OCI-LY7 (cell line): Measurements from ENCODE around the gene LOX. TPM values are rescaled to one million over a fixed set of nuclear protein-coding genes. Genes with fewer than 3 reads are reported as not detected.

ENCODE experiments used
- BruUV-seq: library from RNA; stranded (reverse); fragments of 400-500 nt; replicated peaks from 2 replicates; lab custom pipeline; 2021; lab: Mats Ljungman, UMichigan
- CTCF ChIA-PET: fragments of 300-600 bp; sonication (Branson Sonifier 250); formaldehyde crosslinking; loops from one replicate; lab custom pipeline; 2022; ENCODE audit warnings: antibody characterized with exemption; ENCODE audit not compliant: unreplicated experiment; lab: Charles Lee
- POLR2A ChIA-PET: fragments of 300-600 bp; sonication (Branson Sonifier 250); formaldehyde crosslinking; loops from one replicate; lab custom pipeline; 2022; ENCODE audit warnings: antibody characterized with exemption; lab: Charles Lee
- DNase-seq: peaks from one replicate; pipeline ENCODE4 v3.0.0-alpha.2; 2015; ENCODE audit warnings: low spot score
- H2AFZ ChIP-seq: fragments of 200-600 bp; sonication (generic), shearing (Covaris generic); 2 replicates; pipeline ENCODE4 v1.6.1; 2014; ENCODE audit warnings: mild to moderate bottlenecking, antibody characterized with exemption, low read length, moderate library complexity
- H3K27ac ChIP-seq: fragments of 200-600 bp; sonication (generic); 2 replicates; pipeline ENCODE4 v1.5.1; 2014; ENCODE audit warnings: mixed run types, low read depth, mild to moderate bottlenecking, moderate library complexity, low read length, inconsistent platforms; ENCODE audit not compliant: poor library complexity, severe bottlenecking
- H3K36me3 ChIP-seq: fragments of 200-600 bp; sonication (generic); 2 replicates; pipeline ENCODE4 v1.6.1; 2014; ENCODE audit warnings: mild to moderate bottlenecking, antibody characterized with exemption, low read length, moderate library complexity, mixed read lengths; ENCODE audit not compliant: insufficient read depth
- H3K4me1 ChIP-seq: fragments of 200-600 bp; sonication (generic); 2 replicates; pipeline ENCODE4 v1.5.1; 2014; ENCODE audit warnings: mild to moderate bottlenecking, low read length; ENCODE audit not compliant: insufficient read depth, poor library complexity, severe bottlenecking
- H3K4me2 ChIP-seq: fragments of 200-600 bp; sonication (generic); 2 replicates; pipeline ENCODE4 v1.6.1; 2014; ENCODE audit warnings: mild to moderate bottlenecking, low read length
- H3K4me3 ChIP-seq: fragments of 200-600 bp; sonication (generic); 2 replicates; pipeline ENCODE4 v1.5.1; 2014; ENCODE audit warnings: mild to moderate bottlenecking, low read depth, low read length; ENCODE audit not compliant: poor library complexity, severe bottlenecking
- H3K79me2 ChIP-seq: fragments of 200-600 bp; sonication (generic); 2 replicates; pipeline ENCODE4 v1.6.1; 2016; ENCODE audit warnings: low read depth, mild to moderate bottlenecking, low read length, moderate library complexity, mixed read lengths; ENCODE audit not compliant: insufficient read depth
- H3K9me2 ChIP-seq: fragments of 200-600 bp; sonication (generic); 2 replicates; pipeline ENCODE4 v1.6.1; 2016; ENCODE audit warnings: mild to moderate bottlenecking, low read length, mixed read lengths; ENCODE audit not compliant: insufficient read depth
- H3K9me3 ChIP-seq: fragments of 200-600 bp; sonication (generic); 2 replicates; pipeline ENCODE4 v1.6.1; 2014; ENCODE audit warnings: mild to moderate bottlenecking, mixed run types, low read length, mixed read lengths
- H4K20me1 ChIP-seq: fragments of 200-600 bp; sonication (generic); 2 replicates; pipeline ENCODE4 v1.6.1; 2014; ENCODE audit warnings: mild to moderate bottlenecking, antibody characterized with exemption, low read length, moderate library complexity, mixed read lengths; ENCODE audit not compliant: insufficient read depth
- CTCF ChIP-seq: fragments of 200-600 bp; sonication (generic); conservative IDR thresholded peaks from 2 replicates; pipeline ENCODE4 v1.5.1; 2014; ENCODE audit warnings: mild to moderate bottlenecking, antibody characterized with exemption, low read length, moderate library complexity, mixed read lengths
- EZH2phosphoT487 ChIP-seq: fragments of 200-600 bp; sonication (generic); IDR thresholded peaks from 2 replicates; pipeline ENCODE4 v1.6.1; 2018; ENCODE audit warnings: low read depth, borderline replicate concordance, mild to moderate bottlenecking, mixed run types, antibody characterized with exemption, low read length, moderate library complexity, mixed read lengths
- intact Hi-C: fragments of 100-400 bp; cut with micrococcal nuclease; formaldehyde crosslinking; loops from one replicate; pipeline ENCODE4 v1.10.0; 2022; ENCODE audit not compliant: unreplicated experiment
- total RNA-seq, 2 experiments: library from RNA; depleted of rRNA in 1 of 2; stranded (reverse); fragments of >200 nt in 1 of 2; shearing (Covaris generic) in 1 of 2; gene quantifications; 2 replicates each; pipeline ENCODE4 v1.2.3, GENCODE V29; 2014 to 2022

Gene LOX
- total RNA-seq, 2 experiments from 2014 or later: not detected

GRCh38 chr5:122022966-122023365 lies 55.1 kb downstream of the LOX start:
- Histone ChIP-seq H3K4me2 (no peak overlapping the region), H3K79me2 (no peaks in the 10 kb centered on the region), H2AFZ (no peak overlapping the region), H3K4me3 (no peak overlapping the region), H3K27ac (no peak overlapping the region), H3K9me2 (no peaks in the 10 kb centered on the region), H3K9me3 (no peaks in the 10 kb centered on the region), H3K36me3 (peaks cover 60% of the 10 kb centered on the region), H3K4me1 (no peaks in the 10 kb centered on the region), H4K20me1 (no peaks in the 10 kb centered on the region)
- no peak for TF ChIP-seq CTCF
- TF ChIP-seq EZH2phosphoT487: no peak
- POLR2A ChIA-PET: no interaction called here
- intact Hi-C loops: no loop called here
- DNase-seq: peak; percentile 14
- CTCF ChIA-PET: no interaction called here
- no TSS peak for BruUV-seq

GRCh38 chr5:122019919-122020590 lies 58.0 kb downstream of the LOX start:
- H3K4me1 ChIP-seq: no peaks in the 10 kb centered on the region
- H3K27ac ChIP-seq: no peak overlapping the region
- POLR2A ChIA-PET: interaction anchor here (0.6 kb wide), 1 partner anchor 119 kb away, joined by 3 read pairs; no protein-coding TSS in a partner anchor
- no peak overlapping the region for H2AFZ ChIP-seq
- no peak overlapping the region for H3K4me3 ChIP-seq
- TF ChIP-seq CTCF (no peak), EZH2phosphoT487 (no peak)
- H3K9me2 ChIP-seq: no peaks in the 10 kb centered on the region
- H3K36me3 ChIP-seq: peaks cover 46% of the 10 kb centered on the region
- no TSS peak for BruUV-seq
- no peaks in the 10 kb centered on the region for H4K20me1 ChIP-seq
- H3K79me2 ChIP-seq: 0 out of 2 replicates have a peak, but pooled peaks cover 3% of the 10 kb centered on the region
- no peak for DNase-seq
- CTCF ChIA-PET: no interaction called here
- H3K4me2 ChIP-seq: no peak overlapping the region
- intact Hi-C loops: no loop called here
- H3K9me3 ChIP-seq: no peaks in the 10 kb centered on the region

GRCh38 chr5:122015471-122015870 lies 62.6 kb downstream of the LOX start:
- ChIA-PET POLR2A (no interaction called here), CTCF (no interaction called here)
- H3K4me3 ChIP-seq: no peak overlapping the region
- H3K4me1 ChIP-seq: no peaks in the 10 kb centered on the region
- H3K9me2 ChIP-seq: no peaks in the 10 kb centered on the region
- no peak overlapping the region for H3K4me2 ChIP-seq
- TF ChIP-seq CTCF: no peak
- TF ChIP-seq EZH2phosphoT487: no peak
- intact Hi-C loops: no loop called here
- peaks cover 7% of the 10 kb centered on the region for H3K36me3 ChIP-seq
- 0 out of 2 replicates have a peak, but pooled peaks cover 8% of the 10 kb centered on the region for H3K79me2 ChIP-seq
- no TSS peak for BruUV-seq
- no peaks in the 10 kb centered on the region for H4K20me1 ChIP-seq
- H3K9me3 ChIP-seq: no peaks in the 10 kb centered on the region
- DNase-seq: no peak
- H3K27ac ChIP-seq: no peak overlapping the region
- no peak overlapping the region for H2AFZ ChIP-seq
